Endothelial cell of umbilical vein (primary cell): ENCODE results near the gene C1QTNF2. TPM values are rescaled to one million over a fixed set of nuclear protein-coding genes. Genes with fewer than 3 reads are reported as not detected.

Experiments
- BruUV-seq: library from RNA; stranded (reverse); fragments of 400-500 nt; replicated peaks from 2 replicates; lab custom pipeline; 2021; lab: Mats Ljungman, UMichigan
- CTCF ChIA-PET: fragments of 300-600, 350-600 bp; sonication (Branson Sonifier 250); formaldehyde crosslinking; loops from one replicate; lab custom pipeline; 2021; ENCODE audit warnings: antibody characterized with exemption, inconsistent platforms; lab: Charles Lee
- POLR2A ChIA-PET: fragments of 300-600, 350-600 bp; sonication (Branson Sonifier 250); formaldehyde crosslinking; loops from one replicate; lab custom pipeline; 2021; ENCODE audit warnings: antibody characterized with exemption, inconsistent platforms; lab: Charles Lee
- DNase-seq: peaks from one replicate; pipeline ENCODE4 v3.0.0-alpha.2; 2011; ENCODE audit warnings: low read depth, low spot score
- FAIRE-seq: peaks from 2 replicates; lab custom pipeline; 2011; peaks lifted over from hg19 to GRCh38; lab: Jason Lieb, UNC
- H2AFZ ChIP-seq: 2 replicates; pipeline ENCODE4 v1.6.0; 2012; ENCODE audit warnings: low read depth, low read length, control low read depth, inconsistent platforms
- H3K27ac ChIP-seq: 2 replicates; pipeline ENCODE4 v1.5.1; 2011; ENCODE audit warnings: low read depth, mild to moderate bottlenecking, control low read depth, low read length, moderate library complexity; ENCODE audit not compliant: insufficient read depth
- H3K27me3 ChIP-seq, 2 experiments: 2 replicates each; pipeline versions ENCODE4 v1.6.0 to v1.6.1; 2011; ENCODE audit warnings: low read length in 2 of 2, mixed read lengths in 1 of 2; ENCODE audit not compliant: control insufficient read depth in 2 of 2, insufficient read depth in 2 of 2
- H3K36me3 ChIP-seq, 2 experiments: 2 replicates in 1 of 2; 3 replicates in 1 of 2; pipeline ENCODE4 v1.5.1; 2011; ENCODE audit warnings: low read length in 2 of 2, mild to moderate bottlenecking in 1 of 2, moderate library complexity in 1 of 2; ENCODE audit not compliant: control insufficient read depth in 2 of 2, insufficient read depth in 2 of 2; ENCODE audit errors: extremely low read depth in 1 of 2
- H3K4me1 ChIP-seq: 3 replicates; pipeline ENCODE4 v1.5.1; 2011; ENCODE audit warnings: mild to moderate bottlenecking, low read length; ENCODE audit not compliant: control insufficient read depth, insufficient read depth; ENCODE audit errors: extremely low read depth
- H3K4me2 ChIP-seq: 2 replicates; pipeline ENCODE4 v1.6.1; 2011; ENCODE audit warnings: low read length, control low read depth, mixed read lengths; ENCODE audit not compliant: insufficient read depth
- H3K4me3 ChIP-seq, 3 experiments: fragments of 200-600 bp in 1 of 3; sonication (generic), shearing (Covaris generic) in 1 of 3; replicated peaks in 1 of 3; 2 replicates each; pipeline ENCODE4 v1.5.1; 2011 to 2016; ENCODE audit warnings: control low read depth in 3 of 3, low read length in 3 of 3, mild to moderate bottlenecking in 2 of 3, inconsistent platforms in 1 of 3, low read depth in 1 of 3, moderate library complexity in 1 of 3; ENCODE audit not compliant: insufficient read depth in 1 of 3
- H3K79me2 ChIP-seq: 2 replicates; pipeline ENCODE4 v1.6.0; 2012; ENCODE audit warnings: low read length, inconsistent platforms; ENCODE audit not compliant: control insufficient read depth, insufficient read depth
- H3K9ac ChIP-seq: replicated peaks from 2 replicates; pipeline ENCODE3; 2011; ENCODE audit warnings: low read length, control low read depth; ENCODE audit not compliant: insufficient read depth; ENCODE audit errors: extremely low read depth
- H3K9me1 ChIP-seq: replicated peaks from 3 replicates; pipeline ENCODE4 v1.6.0; 2011; ENCODE audit warnings: mild to moderate bottlenecking, low read length; ENCODE audit not compliant: control insufficient read depth, insufficient read depth; ENCODE audit errors: extremely low read depth
- H3K9me3 ChIP-seq: replicated peaks from 2 replicates; pipeline ENCODE4 v1.5.1; 2012; ENCODE audit warnings: low read length, inconsistent platforms; ENCODE audit not compliant: control insufficient read depth, insufficient read depth
- H4K20me1 ChIP-seq: replicated peaks from 2 replicates; pipeline ENCODE3; 2011; ENCODE audit warnings: mild to moderate bottlenecking, low read length; ENCODE audit not compliant: control insufficient read depth, insufficient read depth; ENCODE audit errors: extremely low read depth
- EZH2 ChIP-seq: IDR thresholded peaks from 2 replicates; pipeline ENCODE4 v1.6.1; 2012; ENCODE audit warnings: borderline replicate concordance, low read depth, mild to moderate bottlenecking, moderate library complexity, low read length, inconsistent platforms; ENCODE audit not compliant: severe bottlenecking
- FOS ChIP-seq: IDR thresholded peaks from 2 replicates; pipeline ENCODE4 v1.6.1; 2011; ENCODE audit warnings: mild to moderate bottlenecking, low read length, moderate library complexity, borderline replicate concordance; ENCODE audit not compliant: insufficient read depth
- GATA2 ChIP-seq: IDR thresholded peaks from 2 replicates; pipeline ENCODE4 v1.7.0; 2011; ENCODE audit warnings: low read depth, mild to moderate bottlenecking, moderate library complexity, mixed read lengths, low read length; ENCODE audit not compliant: insufficient read length, insufficient read depth
- JUN ChIP-seq: IDR thresholded peaks from 2 replicates; pipeline ENCODE4 v1.6.1; 2011; ENCODE audit warnings: borderline replicate concordance, low read depth; ENCODE audit not compliant: insufficient read length, insufficient read depth
- MYC ChIP-seq: IDR thresholded peaks from one replicate; pipeline ENCODE4 v1.6.1; 2011; ENCODE audit warnings: mild to moderate bottlenecking, low read depth, low read length
- POLR2A ChIP-seq: IDR thresholded peaks from 2 replicates; pipeline ENCODE4 v1.6.1; 2012; ENCODE audit warnings: low read depth, mild to moderate bottlenecking, control low read depth, low read length
- POLR2AphosphoS5 ChIP-seq: IDR thresholded peaks from 2 replicates; pipeline ENCODE4 v1.6.1; 2012; ENCODE audit warnings: low read depth, mild to moderate bottlenecking, control low read depth, low read length, moderate library complexity; ENCODE audit not compliant: insufficient read depth
- dilution Hi-C: fragments of 300-500 bp; cut with MboI; formaldehyde crosslinking; loops from one replicate; pipeline ENCODE4 v1.15.0; 2019; ENCODE audit warnings: low sequenced_read_pairs; ENCODE audit not compliant: extremely low pct_ligation_motif_present
- intact Hi-C: fragments of 100-400 bp; cut with micrococcal nuclease; formaldehyde crosslinking; loops from one replicate; pipeline ENCODE4 v1.10.0; 2022
- polyA plus RNA-seq, 4 experiments: library from polyadenylated mRNA; depleted of rRNA in 3 of 4; stranded (reverse) in 3 of 4; unstranded in 1 of 4; fragments of >200 nt; gene quantifications; 2 replicates each; pipeline versions ENCODE4 v1.2.1 to v1.2.3, GENCODE V29; 2011 to 2012; ENCODE audit warnings: missing spikeins in 1 of 4
- small RNA-seq: library from RNA; depleted of rRNA; stranded (forward); fragments of <200 nt; gene quantifications from one replicate; pipeline ENCODE3, GENCODE V24; 2012; ENCODE audit warnings: low replicate concordance, low read depth; ENCODE audit not compliant: insufficient read depth, insufficient read length
- total RNA-seq: library from RNA; stranded (reverse); gene quantifications from 2 replicates; pipeline ENCODE4 v1.2.3, GENCODE V29; 2021
- TF ChIP-seq, protein P1 (sequence below): IDR thresholded peaks from 2 replicates; pipeline ENCODE4 v1.6.1; 2011; ENCODE audit not compliant: insufficient read depth, insufficient read length
- TF ChIP-seq, protein P2 (sequence below), 2 donors: IDR thresholded peaks; 1 replicate in 1 of 2; 2 replicates in 1 of 2; pipeline ENCODE4 v1.5.1; 2011; ENCODE audit warnings: low read length in 2 of 2, mild to moderate bottlenecking in 2 of 2, moderate library complexity in 2 of 2, control low read depth in 1 of 2, inconsistent platforms in 1 of 2, low read depth in 1 of 2; ENCODE audit not compliant: insufficient read depth in 1 of 2; ENCODE audit errors: extremely low read depth in 1 of 2

The C1QTNF2 gene
- total and polyA plus RNA-seq, 2 donors (not counting 3 experiments of a cell fraction or from before 2014, with no cell fraction given): 0.52 to 0.53 TPM

DNA sequence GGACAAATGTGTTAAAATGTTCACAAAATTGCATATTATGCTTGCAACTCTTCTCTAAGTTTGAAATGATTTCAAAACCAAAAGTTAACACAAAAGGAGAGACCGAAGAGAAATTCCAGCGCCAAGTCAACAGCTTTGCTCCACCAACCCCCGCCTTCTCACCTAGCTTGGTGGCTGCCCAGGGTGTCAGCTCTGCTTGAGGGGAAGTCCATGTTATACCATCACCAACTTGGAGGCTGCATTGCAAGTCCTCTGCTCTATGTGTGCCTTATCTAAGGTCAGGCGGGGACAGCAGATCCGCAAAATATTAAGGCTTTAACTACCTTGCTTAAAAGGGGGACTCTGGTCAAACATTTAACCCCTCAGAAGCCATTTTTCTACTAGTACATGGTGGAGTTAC lies 72.7 kb downstream of the C1QTNF2 start:
- no peak for TF ChIP-seq POLR2AphosphoS5
- no peak for TF ChIP-seq EZH2
- TF ChIP-seq JUN: no peak
- no peak for TF ChIP-seq POLR2A
- TF ChIP-seq, protein P1, sequence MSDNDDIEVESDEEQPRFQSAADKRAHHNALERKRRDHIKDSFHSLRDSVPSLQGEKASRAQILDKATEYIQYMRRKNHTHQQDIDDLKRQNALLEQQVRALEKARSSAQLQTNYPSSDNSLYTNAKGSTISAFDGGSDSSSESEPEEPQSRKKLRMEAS: no peak
- no peak for TF ChIP-seq GATA2
- TF ChIP-seq MYC: no peak
- TF ChIP-seq, protein P2, sequence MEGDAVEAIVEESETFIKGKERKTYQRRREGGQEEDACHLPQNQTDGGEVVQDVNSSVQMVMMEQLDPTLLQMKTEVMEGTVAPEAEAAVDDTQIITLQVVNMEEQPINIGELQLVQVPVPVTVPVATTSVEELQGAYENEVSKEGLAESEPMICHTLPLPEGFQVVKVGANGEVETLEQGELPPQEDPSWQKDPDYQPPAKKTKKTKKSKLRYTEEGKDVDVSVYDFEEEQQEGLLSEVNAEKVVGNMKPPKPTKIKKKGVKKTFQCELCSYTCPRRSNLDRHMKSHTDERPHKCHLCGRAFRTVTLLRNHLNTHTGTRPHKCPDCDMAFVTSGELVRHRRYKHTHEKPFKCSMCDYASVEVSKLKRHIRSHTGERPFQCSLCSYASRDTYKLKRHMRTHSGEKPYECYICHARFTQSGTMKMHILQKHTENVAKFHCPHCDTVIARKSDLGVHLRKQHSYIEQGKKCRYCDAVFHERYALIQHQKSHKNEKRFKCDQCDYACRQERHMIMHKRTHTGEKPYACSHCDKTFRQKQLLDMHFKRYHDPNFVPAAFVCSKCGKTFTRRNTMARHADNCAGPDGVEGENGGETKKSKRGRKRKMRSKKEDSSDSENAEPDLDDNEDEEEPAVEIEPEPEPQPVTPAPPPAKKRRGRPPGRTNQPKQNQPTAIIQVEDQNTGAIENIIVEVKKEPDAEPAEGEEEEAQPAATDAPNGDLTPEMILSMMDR (IDR thresholded peaks at IDR 0.05; ENCODE audit: extremely low read depth in 1 of 2, insufficient read depth in 1 of 2, low read depth in 1 of 2, low read length in 2 of 2): no peak
- no peak for TF ChIP-seq FOS
- BruUV-seq: no TSS peak
- DNase-seq: no peak
- Histone ChIP-seq H4K20me1 (peaks cover 4% of the 10 kb centered on the region), H2AFZ (no peak overlapping the region), H3K27ac (no peak overlapping the region), H3K36me3 (peaks cover 0 to 3% of the 10 kb centered on the region in 2 experiments), H3K9me1 (no peaks in the 10 kb centered on the region), H3K4me3 (no peak overlapping the region), H3K4me2 (no peak overlapping the region), H3K9ac (no peak overlapping the region), H3K79me2 (peaks cover 5% of the 10 kb centered on the region), H3K9me3 (no peaks in the 10 kb centered on the region), H3K27me3 (no peaks in the 10 kb centered on the region), H3K4me1 (no peaks in the 10 kb centered on the region)
- intact Hi-C loops: no loop called here
- dilution Hi-C loops: no loop called here
- POLR2A ChIA-PET: no interaction called here
- CTCF ChIA-PET: interaction anchor here (1.4 kb wide), 1 partner anchor 47 kb away, joined by 4 read pairs; no protein-coding TSS in a partner anchor
- no peak for FAIRE-seq

Small RNA genes within 50 kb of the gene (small RNA-seq; reads per million reads assigned to genes)
- gene AC112191.3: not detected

Other genes starting within 250 kb of the C1QTNF2 start
- not detected in 2 replicates for gene FABP6, start 141.1 kb downstream of the C1QTNF2 start, total RNA-seq
- not detected in 2 replicates for gene FABP6, start 141.1 kb downstream of the C1QTNF2 start, polyA plus RNA-seq
- 17.4 and 20.0 TPM in 2 replicates for gene CCNJL, start 58.1 kb downstream of the C1QTNF2 start, total RNA-seq
- 21.3 and 24.8 TPM in 2 replicates for gene CCNJL, start 58.1 kb downstream of the C1QTNF2 start, polyA plus RNA-seq
- 2.6 and 2.7 TPM in 2 replicates for gene FAM200C, start 29.4 kb upstream of the C1QTNF2 start, total RNA-seq
- 0.76 and 0.86 TPM in 2 replicates for gene FAM200C, start 29.4 kb upstream of the C1QTNF2 start, polyA plus RNA-seq
- gene SLU7, start 48.5 kb upstream of the C1QTNF2 start, total RNA-seq: 42.7 and 48.2 TPM in 2 replicates
- gene SLU7, start 48.5 kb upstream of the C1QTNF2 start, polyA plus RNA-seq: 4.5 and 10.2 TPM in 2 replicates
- 139 and 140 TPM in 2 replicates for gene PTTG1, start 51.2 kb upstream of the C1QTNF2 start, total RNA-seq
- gene PTTG1, start 51.2 kb upstream of the C1QTNF2 start, polyA plus RNA-seq: 157 and 173 TPM in 2 replicates